ENCODE measurements around the gene DHRS1.

DHRS1 gene

GRCh38 chr14:24282736-24283135 lies 16.8 kb downstream of the DHRS1 start:
- no peak for DNase-seq (ENCODE audit: low spot score)

- DNase-seq (ENCODE audit: low spot score) = no peak
These were observed 17.9 kb downstream of the DHRS1 start for GRCh38 chr14:24281636-24282035.

GRCh38 chr14:24280797-24281460 lies 18.7 kb downstream of the DHRS1 start:
- DNase-seq (ENCODE audit: low spot score) = no peak

GRCh38 chr14:24279301-24280186 lies 20.0 kb downstream of the DHRS1 start:
- DNase-seq (ENCODE audit: low spot score) = no peak

GRCh38 chr14:24278424-24278823 lies 21.2 kb downstream of the DHRS1 start:
- no peak for DNase-seq (ENCODE audit: low spot score)

- no peak for DNase-seq (ENCODE audit: low spot score)
These were observed 21.8 kb downstream of the DHRS1 start for GRCh38 chr14:24277606-24278321.

GRCh38 chr14:24277071-24277470 lies 22.5 kb downstream of the DHRS1 start:
- DNase-seq (ENCODE audit: low spot score) = no peak

GRCh38 chr14:24274101-24274543 lies 25.5 kb downstream of the DHRS1 start:
- no peak for DNase-seq (ENCODE audit: low spot score)

GRCh38 chr14:24273422-24273998 lies 26.1 kb downstream of the DHRS1 start:
- peak; percentile 44 for DNase-seq (ENCODE audit: low spot score)

GRCh38 chr14:24272467-24272866 lies 27.1 kb downstream of the DHRS1 start:
- no peak for DNase-seq (ENCODE audit: low spot score)

- no peak for DNase-seq (ENCODE audit: low spot score)
These were observed 27.7 kb downstream of the DHRS1 start for GRCh38 chr14:24271834-24272263.

- peak; percentile 93 for DNase-seq (ENCODE audit: low spot score)
These were observed 28.3 kb downstream of the DHRS1 start, which contains the start of gene RABGGTA for GRCh38 chr14:24271134-24271833. TSS of gene RABGGTA (minus strand) at chr14:24271597. CDS start at chr14:24271115, 482 bp downstream.

- DNase-seq (ENCODE audit: low spot score) = no peak
These were observed 28.9 kb downstream of the DHRS1 start for GRCh38 chr14:24270537-24271133.

- DNase-seq (ENCODE audit: low spot score) = no peak
These were observed 29.6 kb downstream of the DHRS1 start for GRCh38 chr14:24269910-24270536.

- DNase-seq (ENCODE audit: low spot score) = no peak
These were observed 30.2 kb downstream of the DHRS1 start for GRCh38 chr14:24269368-24269767.

GRCh38 chr14:24268225-24268624 lies 31.4 kb downstream of the DHRS1 start:
- no peak for DNase-seq (ENCODE audit: low spot score)

- no peak for DNase-seq (ENCODE audit: low spot score)
These were observed 32.1 kb downstream of the DHRS1 start for GRCh38 chr14:24267516-24267915.

- DNase-seq (ENCODE audit: low spot score) = no peak
These were observed 33.0 kb downstream of the DHRS1 start for GRCh38 chr14:24266344-24267244.

- DNase-seq (ENCODE audit: low spot score) = no peak
These were observed 35.3 kb downstream of the DHRS1 start for GRCh38 chr14:24264298-24264697.

- DNase-seq (ENCODE audit: low spot score) = no peak
These were observed 35.7 kb downstream of the DHRS1 start for GRCh38 chr14:24263848-24264247.
